ENCODE data around the gene ARSJ.

The ARSJ gene

GRCh38 chr4:113885291-113885690 lies 94.2 kb downstream of the ARSJ start:
- no peak for DNase-seq

DNA sequence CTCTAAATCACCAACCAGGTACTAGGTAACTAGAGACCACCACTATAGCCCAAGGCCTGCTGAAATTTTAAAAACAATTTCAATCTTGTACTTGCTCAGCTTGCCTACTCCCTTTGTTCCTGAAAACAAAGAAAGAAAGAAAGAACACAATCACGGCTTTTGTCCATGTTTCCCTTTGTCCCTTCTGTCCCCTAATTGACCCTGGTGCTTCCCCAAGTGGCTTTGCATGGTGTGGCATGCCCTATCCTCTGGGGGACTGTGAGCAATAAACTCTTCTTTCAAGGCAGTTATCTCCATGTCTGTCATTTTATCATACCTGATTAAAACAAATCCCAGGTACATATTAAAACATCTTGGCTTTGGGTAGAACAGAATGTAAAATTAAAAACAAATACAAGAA lies 94.8 kb downstream of the ARSJ start:
- no peak for DNase-seq

- no peak for DNase-seq
These were observed 96.8 kb downstream of the ARSJ start for GRCh38 chr4:113882668-113883067.

DNA sequence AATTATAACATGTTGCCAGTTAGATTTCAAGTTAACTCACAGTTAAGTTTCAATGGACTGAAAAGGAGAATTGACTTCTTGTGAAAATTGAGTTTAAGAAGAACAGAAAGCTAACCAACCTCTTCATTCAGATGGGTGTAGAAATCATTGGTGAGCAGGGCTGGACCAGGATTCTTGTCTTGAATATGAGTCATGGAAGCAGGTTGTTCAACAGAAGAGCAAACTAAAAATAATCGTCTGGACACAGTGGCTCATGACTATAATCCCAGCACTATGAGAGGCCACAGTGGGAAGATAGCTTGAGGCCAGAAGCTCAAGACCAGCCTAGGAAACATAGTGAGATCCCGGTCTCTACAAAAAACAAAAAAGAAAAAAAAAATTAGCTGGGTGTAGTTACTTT lies 98.2 kb downstream of the ARSJ start:
- DNase-seq, result no peak

- no peak for DNase-seq
These were observed 99.0 kb downstream of the ARSJ start for GRCh38 chr4:113880240-113881028.

GRCh38 chr4:113878668-113879067 lies 100.8 kb downstream of the ARSJ start:
- no peak for DNase-seq

GRCh38 chr4:113874480-113874879 lies 105.0 kb downstream of the ARSJ start:
- no peak for DNase-seq

DNA sequence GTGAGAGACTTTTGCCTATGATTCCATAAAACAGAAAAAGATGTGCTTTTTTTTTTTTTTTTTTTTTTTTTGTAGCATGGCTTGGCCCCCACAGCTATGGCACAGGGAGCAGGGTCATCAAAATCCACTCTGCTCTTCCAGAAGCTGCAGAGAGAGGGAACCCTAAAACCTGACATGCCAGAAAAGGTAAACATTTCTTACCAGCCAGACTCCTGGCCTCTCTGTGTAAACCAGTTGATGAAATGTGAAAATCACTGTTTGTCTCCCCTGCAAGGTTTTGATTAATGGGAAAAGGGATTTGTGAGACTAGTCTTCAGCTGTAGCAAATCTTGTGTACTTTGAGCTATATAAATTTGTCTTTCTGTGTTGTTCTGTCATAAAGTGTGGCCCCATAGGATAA lies 105.9 kb downstream of the ARSJ start:
- DNase-seq, result no peak

- DNase-seq, result no peak
These were observed 106.8 kb downstream of the ARSJ start for GRCh38 chr4:113872426-113873260.

DNA sequence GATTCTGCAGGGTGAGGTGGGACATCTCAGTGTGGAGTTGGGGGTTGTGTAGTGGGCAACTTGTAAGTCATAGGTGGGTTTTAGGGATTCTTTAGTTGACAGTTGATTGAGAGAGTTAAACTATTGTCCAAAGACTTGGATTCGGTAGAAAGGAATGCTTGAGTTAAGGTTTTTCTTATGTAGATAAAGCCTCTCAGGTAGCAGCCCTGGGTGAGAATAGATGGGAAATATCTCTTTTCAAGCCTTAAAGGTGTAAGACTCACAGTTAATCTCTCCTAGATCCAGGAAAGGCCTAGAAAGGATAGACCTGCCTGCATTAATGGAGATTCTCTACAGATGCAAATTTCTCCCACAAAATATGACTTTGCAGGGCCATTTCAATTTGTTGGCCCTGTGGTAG lies 108.4 kb downstream of the ARSJ start:
- DNase-seq, result no peak

DNA sequence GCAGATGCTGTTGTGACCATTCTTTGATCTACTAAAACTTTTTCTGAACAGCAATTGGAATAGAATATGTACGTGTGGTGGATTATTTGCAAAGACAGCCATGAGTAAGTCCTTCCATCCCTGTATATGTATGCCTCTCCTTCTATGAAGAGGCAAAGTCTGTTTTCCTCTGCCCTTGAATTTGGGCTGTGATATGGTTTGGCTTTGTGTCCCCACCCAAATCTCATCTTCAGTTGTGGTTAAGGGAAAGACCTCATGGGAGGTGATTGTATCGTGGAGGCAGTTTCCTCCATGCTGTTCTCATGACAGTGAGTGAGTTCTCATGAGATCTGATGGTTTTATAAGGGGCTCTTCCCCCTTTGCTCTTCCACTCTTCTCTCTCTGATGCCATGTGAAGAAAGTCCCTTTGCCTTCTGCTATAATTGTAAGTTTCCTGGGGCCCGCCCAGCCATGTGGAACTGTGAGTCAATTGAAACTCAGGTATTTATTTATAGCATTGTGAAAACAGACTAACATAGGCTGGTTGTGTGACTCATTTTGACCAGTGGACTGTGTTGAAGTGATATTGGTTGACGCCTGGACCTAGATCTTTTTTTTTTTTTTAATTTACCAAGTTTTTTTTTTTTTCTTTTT lies 109.6 kb downstream of the ARSJ start:
- DNase-seq, result peak; percentile 39

DNA sequence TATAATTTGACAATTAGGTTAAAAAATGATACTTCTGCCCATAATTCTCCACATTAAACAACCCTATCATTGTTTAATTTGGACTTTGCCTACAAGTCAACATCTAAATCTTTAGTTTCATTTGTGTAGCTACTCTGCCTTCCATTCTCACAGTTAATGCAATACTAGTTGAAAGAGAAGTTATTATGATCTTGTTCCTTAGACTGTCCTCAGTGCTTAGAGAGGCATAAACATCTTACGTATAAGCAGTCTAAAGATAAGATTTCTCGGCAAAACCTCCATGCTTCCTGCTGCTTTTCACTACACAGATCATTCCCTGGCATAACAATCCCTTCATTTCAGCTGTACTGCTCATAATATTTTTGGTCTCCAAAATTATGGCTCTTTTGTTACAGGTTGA lies 112.8 kb downstream of the ARSJ start:
- DNase-seq, result no peak

DNA sequence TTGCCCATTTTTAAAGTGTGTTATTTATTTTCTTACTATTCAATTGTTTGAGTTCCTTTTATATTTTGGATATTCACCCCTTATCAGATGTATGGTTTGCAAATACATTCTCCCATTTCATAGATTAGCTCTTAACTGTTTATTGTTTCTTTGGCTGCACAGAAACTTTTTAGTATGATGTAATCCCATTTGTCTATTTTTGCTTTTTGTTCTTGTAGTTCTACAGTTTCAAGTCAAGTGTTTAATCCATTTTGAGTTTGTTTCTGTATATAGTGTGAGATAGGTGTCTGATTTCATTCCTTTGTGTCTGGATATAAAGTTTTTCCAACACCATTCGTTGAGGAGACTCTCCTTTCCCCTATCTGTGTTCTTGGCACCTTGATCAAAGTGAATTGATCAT lies 120.5 kb downstream of the ARSJ start:
- no peak for DNase-seq

- no peak for DNase-seq
These were observed 127.6 kb downstream of the ARSJ start for GRCh38 chr4:113851816-113852215.
